ENCODE measurements around the gene FRRS1L. TPM values are rescaled to one million over a fixed set of nuclear protein-coding genes. Genes with fewer than 3 reads are reported as not detected.

FRRS1L gene
- total and polyA plus RNA-seq, 2 of the 4 experiments (the other 2 are of a cell fraction) = under 0.01 to 0.05 TPM

DNA sequence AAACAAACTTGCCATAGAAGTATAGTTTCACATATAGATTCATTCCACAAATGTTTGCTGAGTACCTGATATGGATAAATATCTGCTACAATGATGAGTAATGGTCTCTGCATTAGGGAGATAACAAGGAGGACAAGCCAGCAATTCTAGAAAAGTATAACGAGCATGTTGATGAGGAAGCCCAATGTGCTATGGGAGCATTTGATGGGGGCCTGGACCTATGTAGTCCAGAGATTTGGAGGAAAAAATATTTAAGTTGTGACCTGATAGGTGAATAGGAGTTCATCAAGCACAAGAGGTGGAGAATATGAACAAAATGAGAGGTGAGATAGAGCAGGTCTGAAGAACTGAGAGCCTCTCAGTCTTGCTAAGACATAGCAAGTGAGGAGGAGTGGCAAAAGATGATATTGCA is 32.9 kb downstream of the FRRS1L start:
- Histone ChIP-seq H2BK120ac (ENCODE audit: low read depth, low read length) (no peak overlapping the region), H4K20me1 (ENCODE audit: insufficient read depth, low read length) (no peaks in the 10 kb centered on the region), H3K4ac (ENCODE audit: low read depth, low read length) (no peak overlapping the region), H3K56ac (ENCODE audit: extremely low read depth, insufficient read depth, low read length) (no peak overlapping the region), H3K27ac (ENCODE audit: insufficient read depth, low read length) (no peak overlapping the region), H3K79me1 (ENCODE audit: low read depth in 1 of 2, low read length in 2 of 2) (no peaks in the 10 kb centered on the region), H2AFZ (replicated peaks; ENCODE audit: low read length, poor library complexity) (no peak overlapping the region), H3K18ac (ENCODE audit: low read depth, low read length) (no peak overlapping the region), H3K9ac (ENCODE audit: low read depth, low read length) (no peak overlapping the region), H2BK15ac (ENCODE audit: low read depth, low read length) (no peak overlapping the region), H3K9me3 (ENCODE audit: control insufficient read depth, insufficient read depth, low read length) (no peaks in the 10 kb centered on the region), H3K27me3 (ENCODE audit: control insufficient read depth, insufficient read depth, low read length) (peaks cover 8% of the 10 kb centered on the region), H2AK9ac (replicated peaks; ENCODE audit: low read depth, low read length, poor library complexity) (no peak overlapping the region), H2BK5ac (ENCODE audit: low read depth, low read length, poor library complexity, severe bottlenecking) (no peak overlapping the region), H3K9me1 (ENCODE audit: insufficient read depth, low read length) (no peaks in the 10 kb centered on the region), H2BK20ac (ENCODE audit: low read depth, low read length) (no peak overlapping the region), H3K14ac (replicated peaks; ENCODE audit: low read depth, low read length) (no peak overlapping the region), H4K91ac (ENCODE audit: insufficient read depth, low read depth, low read length) (no peak overlapping the region), H3K23ac (ENCODE audit: low read depth, low read length) (no peak overlapping the region), H3K36me3 (ENCODE audit: control insufficient read depth, insufficient read depth, low read length) (no peaks in the 10 kb centered on the region), H4K5ac (ENCODE audit: low read depth, low read length) (no peak overlapping the region), H3K4me3 (ENCODE audit: insufficient read depth, low read depth, low read length) (no peak overlapping the region), H2AK5ac (ENCODE audit: low read depth, low read length) (no peak overlapping the region), H3K4me1 (ENCODE audit: control insufficient read depth, insufficient read depth, low read length) (no peaks in the 10 kb centered on the region), H3K4me2 (ENCODE audit: low read depth, low read length) (no peak overlapping the region), H4K8ac (ENCODE audit: low read depth in 2 of 2, low read length in 2 of 2) (no peak overlapping the region)
- no TSS peak for BruUV-seq (replicated peaks)
- intact Hi-C loops (cut with micrococcal nuclease) (no loop called here), dilution Hi-C loops (cut with HindIII; ENCODE audit: low sequenced_read_pairs, unreplicated experiment) (no loop called here), in situ Hi-C loops (cut with MboI; ENCODE audit: low sequenced_read_pairs) (no loop called here)
- CTCF ChIA-PET = no interaction called here
- POLR2A ChIA-PET (ENCODE audit: unreplicated experiment) = no interaction called here
- TF ChIP-seq MXI1 (IDR thresholded peaks at IDR 0.05; ENCODE audit: borderline replicate concordance, low read depth, low read length) (no peak), BHLHE40 (IDR thresholded peaks at IDR 0.05; ENCODE audit: low read depth, low read length) (no peak), CEBPB (IDR thresholded peaks at IDR 0.05; ENCODE audit: low read depth, low read length) (no peak), NFE2L2 (IDR thresholded peaks at IDR 0.05; ENCODE audit: low read depth, low read length) (no peak), CHD1 (IDR thresholded peaks at IDR 0.05; ENCODE audit: low read depth, low read length) (no peak), FOS (IDR thresholded peaks at IDR 0.05; ENCODE audit: low read depth, low read length) (no peak), SMC3 (IDR thresholded peaks at IDR 0.05; ENCODE audit: low read depth, low read length) (no peak), POLR2A (IDR thresholded peaks at IDR 0.05; ENCODE audit: low read depth, low read length) (no peak), RAD21 (IDR thresholded peaks at IDR 0.05; ENCODE audit: low read length) (no peak), MAFK (IDR thresholded peaks at IDR 0.05; ENCODE audit: low read depth, low read length) (no peak)
- TF ChIP-seq, protein P1, sequence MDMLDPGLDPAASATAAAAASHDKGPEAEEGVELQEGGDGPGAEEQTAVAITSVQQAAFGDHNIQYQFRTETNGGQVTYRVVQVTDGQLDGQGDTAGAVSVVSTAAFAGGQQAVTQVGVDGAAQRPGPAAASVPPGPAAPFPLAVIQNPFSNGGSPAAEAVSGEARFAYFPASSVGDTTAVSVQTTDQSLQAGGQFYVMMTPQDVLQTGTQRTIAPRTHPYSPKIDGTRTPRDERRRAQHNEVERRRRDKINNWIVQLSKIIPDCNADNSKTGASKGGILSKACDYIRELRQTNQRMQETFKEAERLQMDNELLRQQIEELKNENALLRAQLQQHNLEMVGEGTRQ (IDR thresholded peaks at IDR 0.05; ENCODE audit: low read depth, low read length) = no peak
- ATAC-seq (ENCODE audit: low read depth) (no peak), DNase-seq (no peak)
- WGBS, 2 experiments (ENCODE audit: extremely low coverage in 2 of 2, insufficient read length in 1 of 2) = no CpG with 5 or more reads among the region's 1 CpG

All from IMR-90 (cell line).